Measurements from ENCODE around the gene FBXW11. TPM values are rescaled to one million over a fixed set of nuclear protein-coding genes. Genes with fewer than 3 reads are reported as not detected.
A peak's percentile ranks its signal among the peaks of the same experiment; 100 is the strongest.

The FBXW11 gene
- total and polyA plus RNA-seq, 2 of the 13 experiments (the other 11 are each of a cell fraction or from before 2014, with no cell fraction given): 31.7 to 53.6 TPM

- peak; percentile 40 for TF ChIP-seq CTCF (CRISPR knock-in tag; IDR thresholded peaks at IDR 0.05)
- TF ChIP-seq ZNF446 (CRISPR knock-in tag; IDR thresholded peaks at IDR 0.05): no peak
- no peak for TF ChIP-seq MZF1 (CRISPR knock-in tag; IDR thresholded peaks at IDR 0.05; ENCODE audit: borderline replicate concordance)
These were observed 3.8 kb upstream of the FBXW11 start (continued) for GRCh38 chr5:172010278-172010677.

- H2AFZ ChIP-seq (ENCODE audit: low read length): no peak overlapping the region
- no TSS peak for BruUV-seq (replicated peaks)
- intact Hi-C loops (cut with micrococcal nuclease; ENCODE audit: unreplicated experiment) (loop anchor here (1.0 kb wide), 1 partner anchor 31 kb away; no protein-coding TSS in a partner anchor), in situ Hi-C loops (cut with HindIII; ENCODE audit: extremely low pct_ligation_motif_present, low pct_unique_long_range_greater_than_20kb) (no loop called here)
- H3K36me3 ChIP-seq (replicated peaks in 1 of 2; ENCODE audit: control insufficient read depth in 1 of 2, insufficient read depth in 2 of 2, low read length in 2 of 2): no peaks in the 10 kb centered on the region
- ATAC-seq (no peak), DNase-seq (ENCODE audit: low spot score) (no peak), FAIRE-seq (no peak)
- H3K27ac ChIP-seq (ENCODE audit: extremely low read length, insufficient read depth, low read length): no peak overlapping the region
- whole genome bisulfite sequencing (ENCODE audit: low lambda C conversion rate): 67% methylated on average over 5 of the region's 5 CpGs
- H3K4me3 ChIP-seq (replicated peaks in 1 of 3; ENCODE audit: insufficient read depth in 1 of 3, low read depth in 2 of 3, low read length in 3 of 3): no peak overlapping the region
- peaks cover 20% of the 10 kb centered on the region for H3K4me1 ChIP-seq (ENCODE audit: insufficient read depth, low read length)
- POLR2A ChIA-PET: no interaction called here
- H3K4me2 ChIP-seq (ENCODE audit: low read depth, low read length): no peak overlapping the region
- H3K27me3 ChIP-seq (ENCODE audit: control insufficient read depth in 1 of 2, insufficient read depth in 2 of 2, low read length in 2 of 2): peaks cover 0 to 4% of the 10 kb centered on the region in 2 experiments; a peak in 1 of 5 replicates
- TF ChIP-seq ZNF770 (CRISPR knock-in tag; IDR thresholded peaks at IDR 0.05) (0 out of 2 replicates have a peak, but pooled peaks have one; percentile 11), MYC (CRISPR knock-in tag; IDR thresholded peaks at IDR 0.05; ENCODE audit: borderline replicate concordance) (no peak), FOXJ3 (CRISPR knock-in tag; IDR thresholded peaks at IDR 0.05; ENCODE audit: borderline replicate concordance) (no peak)
- CTCF ChIA-PET (ENCODE audit: low intra/inter-chr PET ratio, low total read pairs): no interaction called here
- peaks cover 8% of the 10 kb centered on the region for H4K20me1 ChIP-seq (ENCODE audit: insufficient read depth, low read length)
- H3K79me2 ChIP-seq (ENCODE audit: insufficient read depth, low read length): peaks cover 17% of the 10 kb centered on the region
- H3K9me3 ChIP-seq (ENCODE audit: low read length): no peaks in the 10 kb centered on the region
- no peak overlapping the region for H3K9ac ChIP-seq (ENCODE audit: insufficient read depth, low read depth, low read length)
These were observed 3.3 kb upstream of the FBXW11 start for GRCh38 chr5:172009536-172010270.

Measured in HepG2 (cell line).